SK-MEL-5 (cell line): ENCODE results near the gene GOLGA6B. TPM values are rescaled to one million over a fixed set of nuclear protein-coding genes. Genes with fewer than 3 reads are reported as not detected.
A peak's percentile ranks its signal among the peaks of the same experiment; 100 is the strongest.
"Not testable (repeated sequence)": the region's sequence is repeated elsewhere in the genome, so short reads cannot be mapped to it uniquely, and the experiment has no call there.

Source experiments
- DNase-seq: peaks from one replicate; pipeline ENCODE4 v3.0.0-alpha.2; 2016; ENCODE audit warnings: low read depth, low spot score
- in situ Hi-C: cut with HindIII; loops from 2 replicates; pipeline ENCODE4 v1.10.0; 2016; ENCODE audit warnings: low sequenced_read_pairs, high pct_unique_total_duplicates, low pct_unique_long_range_greater_than_20kb
- polyA plus RNA-seq, 2 experiments: library from polyadenylated mRNA; depleted of rRNA; stranded (reverse); fragments of >200 nt; gene quantifications; 2 replicates each; pipeline ENCODE4 v1.2.3, GENCODE V29; 2015
- total RNA-seq: library from RNA; depleted of rRNA; stranded (reverse); fragments of >200 nt; shearing (Covaris generic); gene quantifications from 2 replicates; pipeline ENCODE4 v1.2.3, GENCODE V29; 2014; rRNA removed

The GOLGA6B gene
- not detected in 2 replicates for total RNA-seq
- not detected in 2 replicates for polyA plus RNA-seq (2015; cell fraction: cytosol; rRNA removed)
- polyA plus RNA-seq (2015; cell fraction: nucleus; rRNA removed): not detected in 2 replicates

GRCh38 chr15:72654397-72654796 lies at the start of gene GOLGA6B:
Gene GOLGA6B, plus strand, starts transcription at chr15:72654697. Its CDS starts 41 bp downstream, at chr15:72654738.
- in situ Hi-C loops, DNase-seq: not testable (repeated sequence)

GRCh38 chr15:72604794-72605193 lies 49.7 kb upstream of the GOLGA6B start:
- DNase-seq: peak; percentile 71

GRCh38 chr15:72608084-72608483 lies 46.4 kb upstream of the GOLGA6B start:
- in situ Hi-C loops, DNase-seq: not testable (repeated sequence)

More at GRCh38 chr15:72604794-72605193, 49.7 kb upstream of the GOLGA6B start:
- in situ Hi-C loops: no loop called here

GRCh38 chr15:72609862-72610261 lies 44.6 kb upstream of the GOLGA6B start:
- no peak for DNase-seq
- in situ Hi-C loops: no loop called here

- in situ Hi-C loops, DNase-seq: not testable (repeated sequence)
Measured at GRCh38 chr15:72612324-72612723, 42.2 kb upstream of the GOLGA6B start.

GRCh38 chr15:72614810-72615532 lies 39.5 kb upstream of the GOLGA6B start:
- in situ Hi-C loops: no loop called here
- DNase-seq: no peak

- in situ Hi-C loops, DNase-seq: not testable (repeated sequence)
Measured at GRCh38 chr15:72615533-72616233, 38.8 kb upstream of the GOLGA6B start.

GRCh38 chr15:72616491-72617210 lies 37.8 kb upstream of the GOLGA6B start:
- in situ Hi-C loops: no loop called here
- no peak for DNase-seq

- in situ Hi-C loops, DNase-seq: not testable (repeated sequence)
Measured at GRCh38 chr15:72623854-72624253, 30.6 kb upstream of the GOLGA6B start.

GRCh38 chr15:72626153-72626552 lies 28.3 kb upstream of the GOLGA6B start:
- DNase-seq, in situ Hi-C loops: not testable (repeated sequence)

GRCh38 chr15:72628249-72629067 lies 26.0 kb upstream of the GOLGA6B start:
- in situ Hi-C loops: not testable (repeated sequence)

GRCh38 chr15:72629068-72629570 lies 25.4 kb upstream of the GOLGA6B start:
- in situ Hi-C loops, DNase-seq: not testable (repeated sequence)

More at GRCh38 chr15:72628249-72629067, 26.0 kb upstream of the GOLGA6B start:
- peak; percentile 32 for DNase-seq

GRCh38 chr15:72636519-72637282 lies 17.8 kb upstream of the GOLGA6B start:
- DNase-seq: peak; percentile 61
- in situ Hi-C loops: not testable (repeated sequence)

- in situ Hi-C loops: not testable (repeated sequence)
Measured at GRCh38 chr15:72639759-72640483, 14.6 kb upstream of the GOLGA6B start.

GRCh38 chr15:72642271-72642670 lies 12.2 kb upstream of the GOLGA6B start:
- in situ Hi-C loops, DNase-seq: not testable (repeated sequence)

More at GRCh38 chr15:72639759-72640483, 14.6 kb upstream of the GOLGA6B start:
- not testable (repeated sequence) for DNase-seq
